C4-2B (cell line): ENCODE data around the gene CYLD.

Experiments used
- H3K27ac ChIP-seq: fragments of 450-650 bp; 2 replicates; pipeline ENCODE4 v1.5.1; 2017
- CTCF ChIP-seq: fragments of 450-650 bp; conservative IDR thresholded peaks from 2 replicates; pipeline ENCODE4 v1.5.1; 2017; ENCODE audit warnings: mild to moderate bottlenecking
- ZFX ChIP-seq: fragments of 450-650 bp; IDR thresholded peaks from 2 replicates; pipeline ENCODE4 v1.6.1; 2017

The CYLD gene

GRCh38 chr16:50844840-50845239 lies 103.0 kb downstream of the CYLD start:
- no peak for TF ChIP-seq CTCF
- no peak for TF ChIP-seq ZFX
- H3K27ac ChIP-seq = no peak overlapping the region

- TF ChIP-seq CTCF (no peak), ZFX (no peak)
- H3K27ac ChIP-seq = no peak overlapping the region
Measured at GRCh38 chr16:50845296-50845695, 103.4 kb downstream of the CYLD start.

- TF ChIP-seq ZFX (no peak), CTCF (no peak)
- no peak overlapping the region for H3K27ac ChIP-seq
Measured at GRCh38 chr16:50846511-50846910, 104.6 kb downstream of the CYLD start.

GRCh38 chr16:50847166-50847565 lies 105.3 kb downstream of the CYLD start:
- H3K27ac ChIP-seq = no peak overlapping the region
- TF ChIP-seq CTCF = no peak
- no peak for TF ChIP-seq ZFX

- H3K27ac ChIP-seq = no peak overlapping the region
- no peak for TF ChIP-seq CTCF
- TF ChIP-seq ZFX = no peak
Measured at GRCh38 chr16:50848755-50849514, 107.0 kb downstream of the CYLD start.
